Measurements from ENCODE around the gene HASPIN. TPM values are rescaled to one million over a fixed set of nuclear protein-coding genes. Genes with fewer than 3 reads are reported as not detected.

Gene HASPIN
- polyA plus RNA-seq, 3 donors: 3.4 to 3.6 (median 3.5) TPM

DNA sequence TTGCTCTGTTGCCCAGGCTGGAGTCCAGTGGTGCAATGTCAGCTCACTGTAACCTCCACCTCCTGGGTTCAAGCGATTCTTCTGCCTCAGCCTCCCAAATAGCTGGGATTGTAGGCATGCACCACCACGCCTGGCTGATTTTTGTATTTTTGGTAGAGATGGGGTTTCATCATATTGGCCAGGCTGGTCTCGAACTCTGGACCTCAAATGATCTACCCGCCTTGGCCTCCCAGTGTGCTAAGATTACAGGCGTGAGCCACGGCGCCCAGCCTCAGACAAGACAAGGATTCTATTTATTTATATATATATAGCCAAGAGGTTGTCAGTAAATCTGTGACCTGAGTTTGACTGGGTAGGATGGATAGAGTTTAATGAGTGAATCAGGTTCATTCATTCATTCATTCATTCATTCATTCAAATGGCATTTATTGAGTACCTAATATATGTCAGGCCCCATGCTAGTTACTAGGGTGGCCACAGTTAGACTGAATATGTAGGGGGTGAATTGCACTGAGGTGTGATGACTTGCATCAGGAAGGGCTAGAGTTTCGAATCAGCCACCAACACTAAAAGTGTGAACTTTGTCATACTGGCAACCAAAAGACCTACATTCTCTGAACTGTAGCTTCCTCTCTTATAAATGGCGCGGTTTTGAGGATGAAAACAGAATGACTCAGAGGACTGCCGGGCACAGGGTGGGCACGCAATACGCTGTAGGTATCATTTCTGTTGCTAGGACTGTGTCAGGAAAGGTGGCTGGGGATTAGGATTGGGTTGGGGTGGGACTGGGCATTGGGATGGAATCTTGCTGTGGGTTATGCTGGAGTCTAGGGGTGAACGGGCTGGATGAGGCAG, 39.4 kb downstream of the HASPIN start:
- DNase-seq (ENCODE audit: low read depth in 3 of 3, low spot score in 2 of 3): no peak

DNA sequence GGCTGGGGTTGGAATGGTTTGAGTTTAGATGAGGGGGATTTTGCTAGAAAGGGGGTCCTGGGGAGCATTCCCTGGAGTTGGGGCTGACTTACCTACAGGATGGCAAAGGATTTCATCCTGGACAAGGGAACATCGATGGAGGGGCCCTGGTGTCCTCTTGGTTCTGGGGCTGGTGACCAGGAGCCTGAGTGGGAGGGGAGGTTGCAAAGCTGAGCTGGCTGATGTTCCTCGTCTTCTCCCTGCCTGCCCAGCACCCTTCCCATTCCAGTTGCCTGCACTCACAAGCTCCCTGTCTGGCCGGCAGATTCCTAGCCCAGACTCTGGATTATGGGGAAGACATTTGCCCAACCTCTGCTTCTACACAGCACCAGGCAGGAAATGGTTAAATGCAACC, 40.1 kb downstream of the HASPIN start:
- no peak for DNase-seq (ENCODE audit: low read depth in 3 of 3, low spot score in 2 of 3)

DNA sequence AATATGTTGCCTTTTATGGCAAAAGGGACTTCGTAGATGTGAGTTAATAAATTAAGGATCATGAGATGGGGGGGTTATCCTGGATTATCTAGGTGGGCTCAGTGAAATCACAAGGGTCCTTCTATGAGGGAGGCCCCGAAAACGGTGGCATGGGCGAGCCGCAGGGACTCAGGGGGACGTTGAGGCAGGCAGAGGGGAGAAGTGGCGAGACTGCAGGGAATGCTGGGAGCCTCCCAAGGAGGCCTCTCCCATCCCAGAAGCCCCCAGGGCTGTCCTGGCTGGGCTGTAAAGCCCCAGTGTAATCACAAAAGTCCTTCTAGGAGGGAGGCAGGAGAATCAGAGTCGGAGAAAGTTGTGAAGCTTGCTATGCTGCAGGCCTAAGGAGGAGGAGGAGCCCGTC, 42.3 kb downstream of the HASPIN start:
- no peak for DNase-seq (ENCODE audit: low read depth in 3 of 3, low spot score in 2 of 3)

DNA sequence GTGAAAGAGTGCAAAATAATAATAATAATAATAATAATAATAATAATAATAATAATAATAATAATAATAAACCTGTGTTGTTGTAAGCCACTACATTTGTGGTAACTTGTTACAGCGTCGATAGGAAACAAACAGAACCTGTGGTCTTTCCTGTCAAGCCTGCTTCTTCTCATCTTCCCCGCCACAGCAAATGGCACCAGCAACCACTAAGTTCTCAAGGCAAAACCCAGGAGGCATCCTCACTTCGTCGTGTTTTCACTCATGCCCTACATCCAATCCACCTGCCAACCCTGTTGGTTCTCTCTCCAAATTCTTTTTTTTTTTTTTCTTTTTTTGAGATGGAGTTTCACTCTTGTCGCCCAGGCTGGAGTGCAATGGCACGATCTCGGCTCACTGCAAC, 43.1 kb downstream of the HASPIN start:
- DNase-seq (ENCODE audit: low read depth in 3 of 3, low spot score in 2 of 3): no peak

DNA sequence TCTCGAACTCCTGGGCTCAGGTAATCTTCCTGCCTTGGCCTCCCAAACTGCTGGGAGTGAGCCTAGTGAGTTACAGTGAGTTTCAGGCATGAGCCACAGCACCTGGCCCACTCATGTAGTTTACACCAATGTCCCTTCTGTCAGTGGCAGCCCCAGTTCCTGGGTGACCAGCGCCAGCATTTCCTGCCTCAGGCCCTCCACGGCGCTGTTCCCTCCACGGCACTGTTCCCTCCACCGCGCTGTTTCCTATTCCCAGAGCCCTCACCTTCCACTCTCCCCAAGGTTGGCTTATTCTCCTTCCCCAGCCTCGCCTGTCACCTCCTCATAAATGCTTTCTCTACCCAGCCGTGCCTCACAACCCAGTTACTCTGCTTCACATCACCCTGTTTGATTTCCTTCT, 44.6 kb downstream of the HASPIN start:
- DNase-seq (ENCODE audit: low read depth in 3 of 3, low spot score in 2 of 3): no peak

DNA sequence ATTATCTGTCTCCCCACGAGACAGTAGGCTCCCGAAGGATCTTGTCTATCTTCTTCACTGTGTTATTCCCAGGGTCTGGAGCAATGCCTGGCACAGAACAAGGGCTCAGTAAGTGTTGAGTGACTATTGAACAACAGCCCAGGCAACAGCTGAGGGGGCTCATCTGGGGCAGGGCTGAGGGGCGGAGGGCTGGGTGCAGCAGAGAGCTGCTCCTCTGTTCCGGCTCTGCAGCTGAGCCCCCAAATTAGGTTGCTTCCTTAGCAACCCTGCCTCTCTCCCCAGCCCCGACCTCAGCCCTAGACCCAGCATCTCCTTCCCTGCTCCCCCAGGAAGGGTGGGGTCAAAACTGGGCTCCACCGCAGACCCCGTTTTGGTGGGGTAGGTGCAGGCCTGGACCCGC, 45.1 kb downstream of the HASPIN start:
- no peak for DNase-seq (ENCODE audit: low read depth in 3 of 3, low spot score in 2 of 3)

DNA sequence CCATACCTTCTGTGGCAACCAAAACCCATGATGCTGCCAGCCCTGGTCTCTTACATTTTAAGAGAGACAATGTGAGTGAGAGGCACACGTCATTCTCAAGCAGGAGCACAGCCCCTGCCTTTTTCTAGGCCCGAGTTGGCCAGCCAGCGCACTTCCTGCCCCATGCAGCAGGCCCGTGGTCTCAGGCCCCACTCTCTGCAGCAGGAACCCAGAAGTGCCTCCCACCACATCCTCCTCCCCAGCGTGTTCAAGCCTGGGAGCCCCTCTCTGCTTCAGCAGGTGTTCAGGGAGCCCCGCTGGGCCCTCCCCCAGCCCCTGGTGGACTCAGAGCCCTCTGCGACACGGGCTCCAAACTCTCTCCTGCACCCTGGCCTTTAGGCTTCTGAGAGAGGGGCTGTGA, 46.8 kb downstream of the HASPIN start:
- DNase-seq (ENCODE audit: low read depth in 3 of 3, low spot score in 2 of 3): no peak

DNA sequence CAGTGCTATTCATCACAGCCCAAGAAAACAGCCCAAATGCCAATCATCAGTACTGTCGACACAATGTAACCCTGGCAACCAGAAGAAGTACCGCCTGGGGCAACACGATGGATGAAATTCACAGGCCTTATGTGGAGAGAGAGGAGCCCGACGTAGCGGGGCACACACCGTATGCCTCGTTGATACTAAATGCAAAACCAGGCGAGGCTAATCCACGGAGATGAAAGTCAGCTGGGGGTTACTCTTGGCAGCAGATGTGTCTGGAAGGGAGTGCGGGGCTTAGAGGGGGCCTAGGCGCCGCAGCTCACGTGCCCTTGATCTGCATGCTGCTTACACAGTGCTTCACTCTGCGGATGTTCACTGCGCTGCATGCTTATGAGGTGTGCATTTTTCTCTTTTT, 47.4 kb downstream of the HASPIN start:
- no peak for DNase-seq (ENCODE audit: low read depth in 3 of 3, low spot score in 2 of 3)

DNA sequence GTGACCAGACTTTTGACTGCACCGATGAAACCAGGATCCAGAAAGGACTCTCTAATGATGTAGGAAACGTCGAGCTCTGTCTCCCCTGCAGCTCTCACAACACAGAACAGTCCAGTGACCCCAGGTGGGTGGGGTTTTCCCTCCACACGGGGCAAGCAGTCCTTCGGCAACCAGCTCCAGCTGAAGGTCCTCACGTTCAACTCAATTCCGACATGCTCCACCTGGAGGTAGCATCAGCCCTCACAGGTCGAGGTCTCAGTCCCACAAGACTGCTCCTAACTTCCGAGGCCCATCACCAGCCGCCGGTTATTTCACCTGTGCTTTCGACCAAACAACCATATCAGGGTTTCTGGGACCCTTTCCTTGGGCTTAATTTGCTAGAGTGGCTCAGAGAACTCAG, 49.1 kb downstream of the HASPIN start:
- DNase-seq (ENCODE audit: low read depth in 3 of 3, low spot score in 2 of 3): no peak

DNA sequence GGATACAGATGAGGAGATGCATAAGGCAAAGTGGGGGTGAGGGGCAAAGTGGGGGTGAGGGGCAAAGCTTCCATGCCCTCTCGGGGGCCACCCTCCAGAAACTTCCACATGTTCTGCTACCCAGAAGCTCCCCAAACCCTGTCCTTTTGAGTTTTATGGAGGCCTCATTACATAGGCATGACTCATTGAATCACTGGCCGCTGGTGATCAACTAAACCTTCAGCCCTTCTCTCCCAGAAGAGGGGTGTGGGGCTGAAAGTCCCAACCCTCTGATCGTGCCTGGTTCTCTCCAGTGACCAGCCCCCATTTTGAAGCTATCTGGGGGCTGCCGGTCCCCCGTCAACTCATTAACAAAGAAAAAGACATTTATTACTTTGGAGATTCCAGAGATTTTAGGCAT, 49.8 kb downstream of the HASPIN start:
- no peak for DNase-seq (ENCODE audit: low read depth in 3 of 3, low spot score in 2 of 3)

DNA sequence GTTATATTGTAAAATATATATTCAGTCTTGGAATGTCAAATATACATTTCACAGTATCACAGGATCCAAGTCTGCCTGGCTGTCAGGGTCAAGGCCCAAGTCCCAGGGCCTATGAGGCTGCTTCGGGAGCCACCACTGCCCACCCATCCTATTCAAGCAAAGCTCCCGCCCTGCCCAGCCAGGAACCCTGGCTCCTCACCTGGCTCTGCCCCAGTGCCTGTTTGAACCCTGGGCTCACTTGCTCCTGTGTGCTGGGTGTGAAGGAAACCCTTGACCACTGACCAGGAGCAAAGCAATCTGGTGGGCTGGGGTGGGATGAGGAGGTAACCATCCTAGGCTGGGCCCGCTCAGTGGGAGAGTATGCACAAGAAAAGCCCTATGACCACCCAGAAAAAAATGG, 50.3 kb downstream of the HASPIN start:
- no peak for DNase-seq (ENCODE audit: low read depth in 3 of 3, low spot score in 2 of 3)

Other genes with a start within 250 kb of the HASPIN start
- gene ASPA, start 247.9 kb upstream of the HASPIN start, polyA plus RNA-seq (ENCODE audit: insufficient read length in 3 of 3): 10 to 100 TPM; 23.1 to 25.5 (median 24.3) TPM
- gene TRPV3, start 166.1 kb upstream of the HASPIN start, polyA plus RNA-seq (ENCODE audit: insufficient read length in 3 of 3): under 1 TPM; 0.67 to 0.97 (median 0.91) TPM
- gene TRPV1, start 114.5 kb upstream of the HASPIN start, polyA plus RNA-seq (ENCODE audit: insufficient read length in 3 of 3): 1 to 10 TPM; 6.5 to 8.1 (median 7.9) TPM
- 10 to 100 TPM; 12.1 to 15.7 (median 12.6) TPM for gene SHPK, start 87.7 kb upstream of the HASPIN start, polyA plus RNA-seq (ENCODE audit: insufficient read length in 3 of 3)
- gene CTNS, start 87.1 kb upstream of the HASPIN start, polyA plus RNA-seq (ENCODE audit: insufficient read length in 3 of 3): 10 to 100 TPM; 19.2 to 21.5 (median 19.6) TPM
- gene TAX1BP3, start 55.3 kb upstream of the HASPIN start, polyA plus RNA-seq (ENCODE audit: insufficient read length in 3 of 3): 10 to 100 TPM; 84.5 to 98.5 (median 92.6) TPM
- gene EMC6, start 55.1 kb upstream of the HASPIN start, polyA plus RNA-seq (ENCODE audit: insufficient read length in 3 of 3): 10 to 100 TPM; 22.8 to 26.7 (median 26.4) TPM
- gene P2RX5, start 27.7 kb upstream of the HASPIN start, polyA plus RNA-seq (ENCODE audit: insufficient read length in 3 of 3): 1 to 10 TPM; 1.2 to 1.6 (median 1.4) TPM
- 10 to 100 TPM; 37.4 to 40.9 (median 38.3) TPM for gene ITGAE, start 77.3 kb downstream of the HASPIN start, polyA plus RNA-seq (ENCODE audit: insufficient read length in 3 of 3)
- gene NCBP3, start 122.3 kb downstream of the HASPIN start, polyA plus RNA-seq (ENCODE audit: insufficient read length in 3 of 3): 10 to 100 TPM; 62.9 to 78.9 (median 74.9) TPM
- 1 to 10 TPM; 3.7 to 4.3 (median 3.8) TPM for gene CAMKK1, start 169.2 kb downstream of the HASPIN start, polyA plus RNA-seq (ENCODE audit: insufficient read length in 3 of 3)
- gene P2RX1, start 192.6 kb downstream of the HASPIN start, polyA plus RNA-seq (ENCODE audit: insufficient read length in 3 of 3): 1 to 10 TPM in 1 of 3 donors, under 1 TPM in 2; 0.71 to 1.5 (median 0.76) TPM
- 1 to 10 TPM; 2.8 to 4.8 (median 2.9) TPM for gene ATP2A3, start 240.5 kb downstream of the HASPIN start, polyA plus RNA-seq (ENCODE audit: insufficient read length in 3 of 3)

All from right renal cortex interstitium (tissue), 3 donors.